ENCODE results near the gene MASP1.

GRCh38 chr3:187305881-187306280 is 14.3 kb upstream of the MASP1 start:
- TF ChIP-seq CTCF (IDR thresholded peaks at IDR 0.05): no peak
- no peak for TF ChIP-seq ZFX (IDR thresholded peaks at IDR 0.05; ENCODE audit: borderline replicate concordance)
